GM18861 (cell line): ENCODE measurements around the gene TOR2A.

Experiments
- ATAC-seq: cut with Tn5 transposase; IDR thresholded peaks from one replicate; pipeline ENCODE4 v1.9.1; 2021; ENCODE audit not compliant: unreplicated experiment

Gene TOR2A

GRCh38 chr9:127721391-127721821 is 13.7 kb downstream of the TOR2A start:
- no peak for ATAC-seq

- no peak for ATAC-seq
Observed at GRCh38 chr9:127720865-127721227, 14.2 kb downstream of the TOR2A start.

DNA sequence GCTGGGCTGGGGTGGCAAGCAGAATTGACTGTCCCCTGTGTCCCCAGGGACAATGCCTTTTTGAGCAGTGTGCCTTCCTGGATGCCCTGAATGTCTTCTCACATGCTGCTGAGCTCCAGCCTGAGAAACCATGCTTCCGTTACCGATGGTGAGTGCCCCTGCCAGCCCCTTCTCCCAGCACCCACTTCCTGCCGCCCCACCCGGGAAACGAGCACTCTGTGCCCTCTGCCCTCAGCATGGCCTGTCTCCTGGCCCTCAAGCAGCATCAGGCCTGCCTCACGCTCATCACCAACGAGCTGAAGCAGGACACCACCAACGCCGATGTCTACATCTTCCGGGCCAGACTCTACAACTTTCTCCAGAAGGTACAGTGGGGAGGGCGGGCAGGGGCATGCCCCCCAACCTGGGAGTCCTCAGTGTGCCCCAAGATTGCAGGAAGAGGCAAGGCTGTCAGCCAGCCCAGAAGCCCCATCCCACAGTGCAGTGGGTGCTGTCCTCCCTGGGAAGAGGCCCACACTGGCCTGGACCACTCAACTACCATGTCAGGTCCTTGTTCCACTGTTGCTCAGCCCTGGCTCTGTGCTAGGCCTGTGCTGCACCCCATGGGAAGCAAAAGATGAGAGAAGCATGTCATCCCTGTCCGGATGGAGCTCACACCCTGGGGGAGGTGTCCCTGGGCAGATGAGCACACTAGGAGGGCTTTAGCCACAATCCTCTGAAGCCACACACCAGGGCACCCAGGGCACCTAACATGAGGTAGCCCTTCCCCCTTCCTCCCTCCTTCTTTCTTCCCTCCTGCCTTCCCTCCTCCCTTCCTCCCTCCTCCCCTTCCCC is 14.8 kb downstream of the TOR2A start:
- ATAC-seq = no peak

- ATAC-seq = no peak
Observed at GRCh38 chr9:127717766-127718165, 17.3 kb downstream of the TOR2A start.

DNA sequence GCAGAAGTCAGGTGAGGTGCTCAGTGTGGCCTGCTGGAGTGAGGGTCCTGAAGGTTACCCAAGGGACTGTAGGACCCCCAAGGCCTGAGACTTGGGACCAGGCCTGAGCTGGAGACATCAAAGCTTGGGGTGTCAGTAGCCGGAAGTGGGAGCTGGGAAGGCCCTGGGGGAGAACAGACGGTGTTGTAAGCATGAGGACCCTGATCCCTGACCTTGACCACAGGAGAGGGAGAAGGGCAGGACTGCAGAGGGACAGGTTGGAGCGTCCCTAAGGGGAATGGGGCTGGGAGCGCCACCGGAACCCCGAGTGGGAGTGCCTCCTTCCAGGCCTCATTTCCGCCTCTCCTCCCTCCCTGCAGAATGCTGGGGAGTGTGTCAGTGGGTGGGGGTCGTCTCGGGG is 18.7 kb downstream of the TOR2A start:
- ATAC-seq = no peak

GRCh38 chr9:127715470-127716337 is 19.4 kb downstream of the TOR2A start, which contains the start of the genes PTRH1 and TTC16:
PTRH1 (minus strand) TSS chr9:127715663; CDS start chr9:127715639, 24 bp downstream.
TTC16 (plus strand) TSS chr9:127716079; CDS start chr9:127716146, 67 bp downstream.
- ATAC-seq = peak; percentile 85

GRCh38 chr9:127714951-127715469 is 20.1 kb downstream of the TOR2A start:
- no peak for ATAC-seq

DNA sequence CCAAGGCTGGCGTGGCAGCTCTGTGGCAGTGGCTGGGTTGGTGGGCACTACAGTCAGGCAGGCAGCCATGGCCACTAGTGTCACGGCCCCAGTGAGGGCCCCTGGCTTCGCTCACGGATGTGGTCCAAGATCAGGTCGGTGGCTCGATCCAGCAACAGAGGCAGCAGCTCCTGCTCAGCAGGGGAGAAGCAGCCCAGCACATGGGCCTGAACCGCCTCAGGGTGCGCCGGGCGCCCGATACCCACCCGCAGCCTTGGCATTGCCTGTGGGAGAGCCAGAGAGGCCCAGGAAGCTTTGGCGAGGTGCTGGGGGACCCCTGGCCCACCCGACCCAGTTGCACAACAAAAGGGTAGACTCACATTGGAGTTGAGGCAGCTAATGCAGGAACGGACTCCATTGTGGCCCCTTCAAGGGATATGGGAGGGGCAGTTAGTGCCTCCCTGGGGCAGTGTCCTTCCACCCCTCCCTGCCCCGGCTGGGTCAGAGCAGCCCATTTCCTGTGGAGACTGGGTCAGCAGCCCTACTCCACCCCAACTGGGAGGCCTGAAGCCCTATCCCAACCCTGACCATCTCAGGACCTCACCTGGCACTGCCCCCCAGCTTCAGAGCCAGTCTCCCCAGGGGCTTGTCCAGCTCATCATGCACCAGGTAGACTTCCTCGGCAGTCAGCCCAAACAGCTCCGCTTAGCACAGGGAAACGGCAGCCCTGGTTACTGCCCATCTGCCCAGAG is 20.9 kb downstream of the TOR2A start:
- ATAC-seq = no peak

- ATAC-seq = no peak
Observed at GRCh38 chr9:127712867-127713266, 22.2 kb downstream of the TOR2A start.

GRCh38 chr9:127712371-127712770 is 22.7 kb downstream of the TOR2A start:
- ATAC-seq = no peak

GRCh38 chr9:127711831-127712274 is 23.2 kb downstream of the TOR2A start:
- no peak for ATAC-seq

GRCh38 chr9:127711226-127711701 is 23.8 kb downstream of the TOR2A start:
- no peak for ATAC-seq

DNA sequence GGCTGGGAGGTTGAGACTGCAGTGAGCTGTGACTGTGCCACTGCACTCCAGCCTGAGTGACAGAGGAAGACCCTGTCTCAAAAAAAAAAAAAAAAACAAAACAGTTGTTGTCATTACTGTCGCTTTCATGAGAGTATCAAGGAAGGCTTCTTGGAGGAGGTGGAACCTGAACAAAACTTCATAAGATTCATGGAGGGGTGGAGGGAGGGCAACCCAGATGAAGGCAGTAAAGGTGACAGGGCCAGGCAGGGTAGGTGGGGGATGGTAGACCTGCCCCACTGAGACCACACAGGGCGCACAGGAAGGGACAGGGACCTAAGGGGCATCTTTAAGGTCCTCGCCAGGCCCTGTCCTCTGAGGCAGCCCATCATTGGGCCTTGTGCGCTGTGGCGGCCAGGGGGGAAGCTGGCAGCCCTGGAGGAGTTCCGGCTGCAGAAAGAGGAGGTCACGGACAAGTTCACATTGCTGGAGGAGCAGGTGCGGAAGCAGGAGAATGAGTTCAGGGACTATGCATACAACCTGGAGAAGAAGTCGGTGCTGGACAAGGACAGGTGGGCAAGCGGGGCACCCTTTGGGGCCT is 24.8 kb downstream of the TOR2A start:
- no peak for ATAC-seq

DNA sequence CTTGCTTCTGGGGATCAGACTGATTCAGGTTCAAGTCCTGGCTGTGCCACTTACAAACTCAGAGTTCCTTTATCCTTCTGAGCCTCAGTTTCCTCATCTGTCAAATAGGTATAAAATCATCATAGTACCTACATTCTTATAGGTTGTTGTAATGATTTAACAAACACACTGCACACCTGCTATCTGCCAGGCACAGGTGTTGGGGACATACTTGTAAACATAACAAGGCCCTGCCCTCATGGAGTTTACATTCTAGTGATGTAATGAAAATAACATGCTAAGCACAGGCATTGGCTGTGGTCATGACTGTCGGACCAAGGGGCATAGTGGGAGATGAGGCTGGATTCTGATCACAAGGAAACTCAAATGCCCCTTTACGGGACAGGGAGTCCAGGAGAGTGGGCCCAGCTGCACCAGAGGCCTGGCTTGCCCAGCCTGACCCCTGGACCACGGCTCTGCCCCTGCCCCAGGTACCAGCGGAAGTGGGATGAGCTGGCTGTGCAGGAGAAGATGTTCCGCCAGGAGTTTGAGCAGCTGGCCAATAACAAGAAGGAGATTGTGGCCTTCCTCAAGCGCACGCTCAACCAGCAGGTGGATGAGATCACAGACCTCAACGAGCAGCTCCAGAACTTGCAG is 26.0 kb downstream of the TOR2A start:
- no peak for ATAC-seq

GRCh38 chr9:127707766-127708165 is 27.3 kb downstream of the TOR2A start:
- no peak for ATAC-seq

- ATAC-seq = no peak
Observed at GRCh38 chr9:127706836-127707241, 28.3 kb downstream of the TOR2A start, which contains the start of gene CFAP157. CFAP157 (plus strand) TSS chr9:127706988; CDS start chr9:127707032, 44 bp downstream.

- no peak for ATAC-seq
Observed at GRCh38 chr9:127705577-127706379, 29.3 kb downstream of the TOR2A start.

GRCh38 chr9:127703289-127703946 is 31.7 kb downstream of the TOR2A start:
- no peak for ATAC-seq
